Thymus (tissue), 11 donors: Measurements from ENCODE around the gene CRYBA1. TPM values are rescaled to one million over a fixed set of nuclear protein-coding genes. Genes with fewer than 3 reads are reported as not detected.

Source experiments
- DNase-seq, 9 donors: peaks; one replicate each; pipeline ENCODE4 v3.0.0-alpha.2; 2013; ENCODE audit warnings: low spot score in 9 of 9, low read depth in 6 of 9, missing footprints in 1 of 9
- H3K27ac ChIP-seq, 2 donors: one replicate each; pipeline ENCODE4 v1.5.1; 2013; ENCODE audit warnings: control low read depth in 1 of 2, low read depth in 1 of 2, low read length in 1 of 2, mild to moderate bottlenecking in 1 of 2, moderate library complexity in 1 of 2
- H3K27me3 ChIP-seq, 2 donors: one replicate each; pipeline ENCODE4 v1.5.1; 2013; ENCODE audit warnings: low read length in 1 of 2; ENCODE audit not compliant: control insufficient read depth in 2 of 2, insufficient read depth in 1 of 2
- H3K36me3 ChIP-seq, 2 donors: one replicate each; pipeline ENCODE4 v1.5.1; 2013; ENCODE audit warnings: low read length in 1 of 2, mild to moderate bottlenecking in 1 of 2, moderate library complexity in 1 of 2; ENCODE audit not compliant: control insufficient read depth in 2 of 2, insufficient read depth in 2 of 2
- H3K4me1 ChIP-seq, 2 donors: one replicate each; pipeline ENCODE4 v1.5.1; 2013; ENCODE audit warnings: low read length in 2 of 2; ENCODE audit not compliant: control insufficient read depth in 2 of 2, insufficient read depth in 2 of 2
- H3K4me3 ChIP-seq, 2 donors: one replicate each; pipeline ENCODE4 v1.5.1; 2013; ENCODE audit warnings: low read length in 2 of 2, control low read depth in 1 of 2, mild to moderate bottlenecking in 1 of 2
- H3K9me3 ChIP-seq, 2 donors: one replicate each; pipeline ENCODE4 v1.5.1; 2013; ENCODE audit warnings: low read length in 1 of 2, mild to moderate bottlenecking in 1 of 2; ENCODE audit not compliant: control insufficient read depth in 2 of 2, insufficient read depth in 1 of 2
- WGBS: extraction: QIAGEN DNeasy Blood & Tissue Kit; methylation state at CpG from one replicate; pipeline ENCODE4 v1.1.7; 2013; 5-methylcytosine and 5-hydroxymethylcytosine counted together
- polyA plus RNA-seq: library from polyadenylated mRNA; stranded (reverse); fragments of 200-250 nt; gene quantifications from one replicate; pipeline ENCODE4 v1.2.3, GENCODE V29; 2013
- total RNA-seq: library from RNA; stranded (reverse); fragments of 120-200 nt; gene quantifications from one replicate; pipeline ENCODE4 v1.2.4, GENCODE V29; 2013
- donor health status: healthy.

Gene CRYBA1
- total and polyA plus RNA-seq, 2 donors = 0.34 to 0.38 TPM

- Histone ChIP-seq H3K27ac (no peak overlapping the region), H3K4me1 (peaks cover 0 to 3% of the 10 kb centered on the region in 2 donors), H3K27me3 (no peaks in the 10 kb centered on the region), H3K4me3 (no peak overlapping the region), H3K9me3 (no peaks in the 10 kb centered on the region), H3K36me3 (no peaks in the 10 kb centered on the region)
- WGBS = 48% methylated on average over 3 of the region's 3 CpGs
- DNase-seq = no peak
These were observed 56.7 kb downstream of the CRYBA1 start for GRCh38 chr17:29303386-29303785.

Other genes with a start within 250 kb of the CRYBA1 start
- gene SEZ6, start 240.8 kb upstream of the CRYBA1 start, total RNA-seq = 0.09 TPM
- 0.48 TPM for gene SEZ6, start 240.8 kb upstream of the CRYBA1 start, polyA plus RNA-seq
- gene PIPOX, start 203.7 kb upstream of the CRYBA1 start, total RNA-seq = 1.3 TPM
- gene PIPOX, start 203.7 kb upstream of the CRYBA1 start, polyA plus RNA-seq = 0.96 TPM
- 31.1 TPM for gene MYO18A, start 66.5 kb upstream of the CRYBA1 start, total RNA-seq
- gene MYO18A, start 66.5 kb upstream of the CRYBA1 start, polyA plus RNA-seq = 52.8 TPM
- gene NUFIP2, start 47.3 kb downstream of the CRYBA1 start, total RNA-seq = 22.0 TPM
- gene NUFIP2, start 47.3 kb downstream of the CRYBA1 start, polyA plus RNA-seq = 19.8 TPM
- 19.5 TPM for gene TAOK1, start 143.5 kb downstream of the CRYBA1 start, total RNA-seq
- gene TAOK1, start 143.5 kb downstream of the CRYBA1 start, polyA plus RNA-seq = 11.2 TPM